ENCODE data around the gene MARK1. TPM values are rescaled to one million over a fixed set of nuclear protein-coding genes. Genes with fewer than 3 reads are reported as not detected.

Gene MARK1
- total and polyA plus RNA-seq, 2 of the 13 experiments (the other 11 are each of a cell fraction or from before 2014, with no cell fraction given) = not detected

DNA sequence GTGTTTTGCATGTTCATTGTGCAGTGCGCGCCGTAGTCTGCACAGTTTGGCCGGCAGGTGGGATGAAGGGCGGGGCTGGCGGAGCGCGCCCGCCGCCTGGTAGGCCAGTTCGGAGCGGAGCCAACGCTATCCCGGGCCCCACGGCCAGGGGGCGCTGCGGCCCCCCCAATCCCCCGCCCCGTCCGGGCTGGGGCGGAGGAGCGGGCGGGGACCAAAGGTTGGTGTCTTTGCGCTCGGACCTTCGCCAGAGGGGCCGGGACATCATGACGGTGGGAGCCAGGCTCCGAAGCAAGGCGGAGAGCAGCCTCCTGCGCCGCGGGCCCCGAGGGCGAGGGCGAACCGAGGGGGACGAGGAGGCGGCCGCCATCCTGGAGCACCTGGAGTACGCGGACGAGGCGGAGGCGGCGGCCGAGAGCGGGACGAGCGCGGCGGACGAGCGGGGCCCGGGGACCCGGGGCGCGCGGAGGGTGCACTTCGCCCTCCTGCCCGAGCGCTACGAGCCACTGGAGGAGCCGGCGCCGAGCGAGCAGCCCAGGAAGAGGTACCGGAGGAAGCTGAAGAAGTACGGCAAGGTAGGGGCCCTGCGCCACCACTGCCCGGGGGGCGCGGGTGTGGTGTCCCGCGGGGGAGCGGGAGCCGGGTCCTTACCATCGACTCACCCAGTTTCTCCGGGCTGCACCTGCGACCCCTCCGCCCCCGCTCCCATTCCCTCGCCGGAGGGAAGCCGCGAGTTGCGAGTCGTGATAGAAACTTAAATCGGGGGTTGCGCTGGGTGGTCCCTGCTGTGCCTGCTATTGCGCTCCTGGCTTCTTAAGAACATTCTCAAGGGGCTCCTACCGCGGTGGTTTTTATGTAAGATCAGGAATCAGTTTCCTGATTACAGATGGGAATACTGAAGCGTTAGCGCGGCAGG, 162.5 kb downstream of the MARK1 start, which contains the start of gene C1orf115 (continued):
- TF ChIP-seq, protein P1, sequence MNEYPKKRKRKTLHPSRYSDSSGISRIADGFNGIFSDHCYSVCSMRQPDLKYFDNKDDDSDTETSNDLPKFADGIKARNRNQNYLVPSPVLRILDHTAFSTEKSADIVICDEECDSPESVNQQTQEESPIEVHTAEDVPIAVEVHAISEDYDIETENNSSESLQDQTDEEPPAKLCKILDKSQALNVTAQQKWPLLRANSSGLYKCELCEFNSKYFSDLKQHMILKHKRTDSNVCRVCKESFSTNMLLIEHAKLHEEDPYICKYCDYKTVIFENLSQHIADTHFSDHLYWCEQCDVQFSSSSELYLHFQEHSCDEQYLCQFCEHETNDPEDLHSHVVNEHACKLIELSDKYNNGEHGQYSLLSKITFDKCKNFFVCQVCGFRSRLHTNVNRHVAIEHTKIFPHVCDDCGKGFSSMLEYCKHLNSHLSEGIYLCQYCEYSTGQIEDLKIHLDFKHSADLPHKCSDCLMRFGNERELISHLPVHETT (CRISPR knock-in tag; conservative IDR thresholded peaks at IDR 0.05) = no peak
- TF ChIP-seq MLLT10 (CRISPR knock-in tag; IDR thresholded peaks at IDR 0.05) (no peak), RFXANK (CRISPR knock-in tag; IDR thresholded peaks at IDR 0.05) (peak; percentile 47; the same call in 1 of the 2 replicates), DNMT3B (CRISPR knock-in tag; conservative IDR thresholded peaks at IDR 0.05) (no peak), HDAC1 (CRISPR knock-in tag; IDR thresholded peaks at IDR 0.05) (peak; percentile 91), NFKBIZ (CRISPR knock-in tag; IDR thresholded peaks at IDR 0.05) (0 out of 2 replicates have a peak, but pooled peaks have one; percentile 22), JUNB (CRISPR knock-in tag; IDR thresholded peaks at IDR 0.05; ENCODE audit: borderline replicate concordance) (no peak), ZNF33A (CRISPR knock-in tag; IDR thresholded peaks at IDR 0.05; ENCODE audit: borderline replicate concordance) (no peak), ZSCAN20 (CRISPR knock-in tag; IDR thresholded peaks at IDR 0.05; ENCODE audit: borderline replicate concordance) (peak; percentile 88)
- TF ChIP-seq, protein P2, sequence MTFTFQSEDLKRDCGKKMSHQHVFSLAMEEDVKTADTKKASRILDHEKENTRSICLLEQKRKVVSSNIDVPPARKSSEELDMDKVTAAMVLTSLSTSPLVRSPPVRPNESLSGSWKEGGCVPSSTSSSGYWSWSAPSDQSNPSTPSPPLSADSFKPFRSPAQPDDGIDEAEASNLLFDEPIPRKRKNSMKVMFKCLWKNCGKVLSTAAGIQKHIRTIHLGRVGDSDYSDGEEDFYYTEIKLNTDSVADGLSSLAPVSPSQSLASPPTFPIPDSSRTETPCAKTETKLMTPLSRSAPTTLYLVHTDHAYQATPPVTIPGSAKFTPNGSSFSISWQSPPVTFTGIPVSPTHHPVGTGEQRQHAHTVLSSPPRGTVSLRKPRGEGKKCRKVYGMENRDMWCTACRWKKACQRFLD (CRISPR knock-in tag; IDR thresholded peaks at IDR 0.05; ENCODE audit: borderline replicate concordance) = no peak
- TF ChIP-seq, protein P3, sequence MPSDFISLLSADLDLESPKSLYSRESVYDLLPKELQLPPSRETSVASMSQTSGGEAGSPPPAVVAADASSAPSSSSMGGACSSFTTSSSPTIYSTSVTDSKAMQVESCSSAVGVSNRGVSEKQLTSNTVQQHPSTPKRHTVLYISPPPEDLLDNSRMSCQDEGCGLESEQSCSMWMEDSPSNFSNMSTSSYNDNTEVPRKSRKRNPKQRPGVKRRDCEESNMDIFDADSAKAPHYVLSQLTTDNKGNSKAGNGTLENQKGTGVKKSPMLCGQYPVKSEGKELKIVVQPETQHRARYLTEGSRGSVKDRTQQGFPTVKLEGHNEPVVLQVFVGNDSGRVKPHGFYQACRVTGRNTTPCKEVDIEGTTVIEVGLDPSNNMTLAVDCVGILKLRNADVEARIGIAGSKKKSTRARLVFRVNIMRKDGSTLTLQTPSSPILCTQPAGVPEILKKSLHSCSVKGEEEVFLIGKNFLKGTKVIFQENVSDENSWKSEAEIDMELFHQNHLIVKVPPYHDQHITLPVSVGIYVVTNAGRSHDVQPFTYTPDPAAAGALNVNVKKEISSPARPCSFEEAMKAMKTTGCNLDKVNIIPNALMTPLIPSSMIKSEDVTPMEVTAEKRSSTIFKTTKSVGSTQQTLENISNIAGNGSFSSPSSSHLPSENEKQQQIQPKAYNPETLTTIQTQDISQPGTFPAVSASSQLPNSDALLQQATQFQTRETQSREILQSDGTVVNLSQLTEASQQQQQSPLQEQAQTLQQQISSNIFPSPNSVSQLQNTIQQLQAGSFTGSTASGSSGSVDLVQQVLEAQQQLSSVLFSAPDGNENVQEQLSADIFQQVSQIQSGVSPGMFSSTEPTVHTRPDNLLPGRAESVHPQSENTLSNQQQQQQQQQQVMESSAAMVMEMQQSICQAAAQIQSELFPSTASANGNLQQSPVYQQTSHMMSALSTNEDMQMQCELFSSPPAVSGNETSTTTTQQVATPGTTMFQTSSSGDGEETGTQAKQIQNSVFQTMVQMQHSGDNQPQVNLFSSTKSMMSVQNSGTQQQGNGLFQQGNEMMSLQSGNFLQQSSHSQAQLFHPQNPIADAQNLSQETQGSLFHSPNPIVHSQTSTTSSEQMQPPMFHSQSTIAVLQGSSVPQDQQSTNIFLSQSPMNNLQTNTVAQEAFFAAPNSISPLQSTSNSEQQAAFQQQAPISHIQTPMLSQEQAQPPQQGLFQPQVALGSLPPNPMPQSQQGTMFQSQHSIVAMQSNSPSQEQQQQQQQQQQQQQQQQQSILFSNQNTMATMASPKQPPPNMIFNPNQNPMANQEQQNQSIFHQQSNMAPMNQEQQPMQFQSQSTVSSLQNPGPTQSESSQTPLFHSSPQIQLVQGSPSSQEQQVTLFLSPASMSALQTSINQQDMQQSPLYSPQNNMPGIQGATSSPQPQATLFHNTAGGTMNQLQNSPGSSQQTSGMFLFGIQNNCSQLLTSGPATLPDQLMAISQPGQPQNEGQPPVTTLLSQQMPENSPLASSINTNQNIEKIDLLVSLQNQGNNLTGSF (CRISPR knock-in tag; IDR thresholded peaks at IDR 0.05) = no peak
- TF ChIP-seq, protein P4, sequence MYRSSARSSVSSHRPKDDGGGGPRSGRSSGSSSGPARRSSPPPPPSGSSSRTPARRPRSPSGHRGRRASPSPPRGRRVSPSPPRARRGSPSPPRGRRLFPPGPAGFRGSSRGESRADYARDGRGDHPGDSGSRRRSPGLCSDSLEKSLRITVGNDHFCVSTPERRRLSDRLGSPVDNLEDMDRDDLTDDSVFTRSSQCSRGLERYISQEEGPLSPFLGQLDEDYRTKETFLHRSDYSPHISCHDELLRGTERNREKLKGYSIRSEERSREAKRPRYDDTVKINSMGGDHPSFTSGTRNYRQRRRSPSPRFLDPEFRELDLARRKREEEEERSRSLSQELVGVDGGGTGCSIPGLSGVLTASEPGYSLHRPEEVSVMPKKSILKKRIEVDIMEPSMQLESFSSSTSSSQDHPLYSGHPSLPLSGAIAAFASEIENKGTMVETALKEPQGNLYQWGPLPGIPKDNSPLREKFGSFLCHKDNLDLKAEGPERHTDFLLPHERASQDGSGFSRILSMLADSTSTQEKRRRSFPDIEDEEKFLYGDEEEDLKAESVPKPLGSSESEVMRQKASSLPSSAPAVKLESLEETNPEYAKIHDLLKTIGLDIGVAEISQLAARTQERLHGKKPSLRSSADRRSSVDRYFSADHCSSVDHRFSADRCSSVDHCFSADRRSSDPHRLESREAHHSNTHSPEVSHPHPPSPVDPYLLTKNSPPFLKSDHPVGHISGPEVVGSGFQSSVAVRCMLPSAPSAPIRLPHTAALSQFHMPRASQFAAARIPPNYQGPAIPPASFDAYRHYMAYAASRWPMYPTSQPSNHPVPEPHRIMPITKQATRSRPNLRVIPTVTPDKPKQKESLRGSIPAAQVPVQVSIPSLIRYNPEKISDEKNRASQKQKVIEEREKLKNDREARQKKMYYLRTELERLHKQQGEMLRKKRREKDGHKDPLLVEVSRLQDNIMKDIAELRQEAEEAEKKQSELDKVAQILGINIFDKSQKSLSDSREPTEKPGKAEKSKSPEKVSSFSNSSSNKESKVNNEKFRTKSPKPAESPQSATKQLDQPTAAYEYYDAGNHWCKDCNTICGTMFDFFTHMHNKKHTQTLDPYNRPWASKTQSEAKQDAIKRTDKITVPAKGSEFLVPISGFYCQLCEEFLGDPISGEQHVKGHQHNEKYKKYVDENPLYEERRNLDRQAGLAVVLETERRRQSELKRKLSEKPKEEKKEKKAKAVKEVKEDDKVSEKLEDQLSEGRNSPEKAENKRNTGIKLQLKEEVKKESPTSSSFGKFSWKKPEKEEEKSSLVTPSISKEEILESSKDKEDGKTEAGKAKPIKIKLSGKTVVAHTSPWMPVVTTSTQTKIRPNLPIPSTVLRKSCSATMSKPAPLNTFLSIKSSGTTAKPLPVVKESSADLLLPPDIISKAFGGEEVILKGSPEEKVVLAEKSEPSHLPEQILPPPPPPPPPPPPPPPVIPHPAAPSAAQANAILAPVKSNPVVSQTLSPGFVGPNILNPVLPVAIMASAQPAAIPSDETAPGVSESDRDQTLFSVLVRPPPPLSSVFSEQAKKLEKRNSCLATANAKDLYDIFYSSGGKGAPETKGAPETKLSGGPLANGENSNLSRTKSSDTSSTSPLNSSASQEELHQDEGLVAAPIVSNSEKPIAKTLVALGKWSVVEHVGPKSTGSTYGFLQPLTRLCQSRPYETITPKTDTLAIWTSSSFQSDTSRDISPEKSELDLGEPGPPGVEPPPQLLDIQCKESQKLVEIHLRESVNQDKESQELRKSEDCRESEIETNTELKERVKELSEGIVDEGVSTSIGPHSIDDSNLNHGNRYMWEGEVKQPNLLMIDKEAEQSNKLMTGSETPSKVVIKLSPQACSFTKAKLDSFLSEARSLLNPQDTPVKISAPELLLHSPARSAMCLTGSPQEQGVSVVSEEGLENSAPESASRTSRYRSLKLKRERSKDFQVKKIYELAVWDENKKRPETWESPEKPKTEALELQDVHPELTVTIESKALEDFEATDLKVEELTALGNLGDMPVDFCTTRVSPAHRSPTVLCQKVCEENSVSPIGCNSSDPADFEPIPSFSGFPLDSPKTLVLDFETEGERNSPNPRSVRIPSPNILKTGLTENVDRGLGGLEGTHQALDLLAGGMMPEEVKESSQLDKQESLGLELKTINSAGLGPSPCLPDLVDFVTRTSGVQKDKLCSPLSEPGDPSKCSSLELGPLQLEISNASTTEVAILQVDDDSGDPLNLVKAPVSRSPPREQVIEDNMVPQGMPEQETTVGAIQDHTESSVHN (CRISPR knock-in tag; IDR thresholded peaks at IDR 0.05) = peak; percentile 66; the same call in 1 of the 2 replicates
